Left ventricle myocardium inferior (tissue), 1 donor: ENCODE data around the gene GRIN2A. TPM values are rescaled to one million over a fixed set of nuclear protein-coding genes. Genes with fewer than 3 reads are reported as not detected.

ENCODE experiments used
- DNase-seq: peaks from one replicate; pipeline ENCODE4 v3.0.0-alpha.2; 2020
- H3K27ac ChIP-seq: fragments of 200-600 bp; replicated peaks from 2 replicates; pipeline ENCODE4 v1.8.0; 2021
- H3K27me3 ChIP-seq: fragments of 200-600 bp; 2 replicates; pipeline ENCODE4 v1.8.0; 2021; ENCODE audit warnings: low read depth
- H3K36me3 ChIP-seq: fragments of 200-600 bp; 2 replicates; pipeline ENCODE4 v1.8.0; 2021
- H3K4me1 ChIP-seq: fragments of 200-600 bp; 2 replicates; pipeline ENCODE4 v1.8.0; 2021
- H3K4me3 ChIP-seq: fragments of 200-600 bp; 2 replicates; pipeline ENCODE4 v1.8.0; 2021; ENCODE audit warnings: mild to moderate bottlenecking, moderate library complexity
- H3K9me3 ChIP-seq: fragments of 200-600 bp; replicated peaks from 2 replicates; pipeline ENCODE4 v1.8.0; 2021
- intact Hi-C: fragments of 100-400 bp; cut with micrococcal nuclease; formaldehyde crosslinking; loops from one replicate; pipeline ENCODE4 v1.11.0; 2022
- total RNA-seq: library from RNA; stranded (reverse); fragmentation: NEBNext Ultra II Directional; extraction: Animal tissue kit (Norgen Biotek cat#: 25700); gene quantifications from one replicate; pipeline ENCODE4 v1.2.1, GENCODE V29; 2021
- TF ChIP-seq, protein P1 (sequence below): fragments of 200-600 bp; IDR thresholded peaks from 2 replicates; pipeline ENCODE4 v1.8.0; 2021; ENCODE audit warnings: antibody characterized with exemption, mild to moderate bottlenecking, borderline replicate concordance
- donor health status: DM: no; HTN: yes; CAD: no; lungs with severe emphysema.

GRIN2A gene
- total RNA-seq, 1 donor from 2014 or later: 2.4 TPM

- DNase-seq: no peak
- Histone ChIP-seq H3K27ac (no peak overlapping the region), H3K9me3 (peaks cover under 1% of the 10 kb centered on the region), H3K4me3 (no peak overlapping the region), H3K4me1 (no peaks in the 10 kb centered on the region), H3K27me3 (no peaks in the 10 kb centered on the region), H3K36me3 (no peaks in the 10 kb centered on the region)
- TF ChIP-seq, protein P1, sequence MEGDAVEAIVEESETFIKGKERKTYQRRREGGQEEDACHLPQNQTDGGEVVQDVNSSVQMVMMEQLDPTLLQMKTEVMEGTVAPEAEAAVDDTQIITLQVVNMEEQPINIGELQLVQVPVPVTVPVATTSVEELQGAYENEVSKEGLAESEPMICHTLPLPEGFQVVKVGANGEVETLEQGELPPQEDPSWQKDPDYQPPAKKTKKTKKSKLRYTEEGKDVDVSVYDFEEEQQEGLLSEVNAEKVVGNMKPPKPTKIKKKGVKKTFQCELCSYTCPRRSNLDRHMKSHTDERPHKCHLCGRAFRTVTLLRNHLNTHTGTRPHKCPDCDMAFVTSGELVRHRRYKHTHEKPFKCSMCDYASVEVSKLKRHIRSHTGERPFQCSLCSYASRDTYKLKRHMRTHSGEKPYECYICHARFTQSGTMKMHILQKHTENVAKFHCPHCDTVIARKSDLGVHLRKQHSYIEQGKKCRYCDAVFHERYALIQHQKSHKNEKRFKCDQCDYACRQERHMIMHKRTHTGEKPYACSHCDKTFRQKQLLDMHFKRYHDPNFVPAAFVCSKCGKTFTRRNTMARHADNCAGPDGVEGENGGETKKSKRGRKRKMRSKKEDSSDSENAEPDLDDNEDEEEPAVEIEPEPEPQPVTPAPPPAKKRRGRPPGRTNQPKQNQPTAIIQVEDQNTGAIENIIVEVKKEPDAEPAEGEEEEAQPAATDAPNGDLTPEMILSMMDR: no peak
- intact Hi-C loops: no loop called here
Measured at GRCh38 chr16:9843424-9844018, 338.7 kb downstream of the GRIN2A start.

- H3K27ac ChIP-seq: no peak overlapping the region
- intact Hi-C loops: no loop called here
- peaks cover 4% of the 10 kb centered on the region for H3K9me3 ChIP-seq
- H3K4me1 ChIP-seq: no peaks in the 10 kb centered on the region
- H3K36me3 ChIP-seq: no peaks in the 10 kb centered on the region
- H3K27me3 ChIP-seq: no peaks in the 10 kb centered on the region
- DNase-seq: no peak
- TF ChIP-seq, protein P1: no peak
- H3K4me3 ChIP-seq: no peak overlapping the region
Measured at GRCh38 chr16:9840761-9841665, 341.2 kb downstream of the GRIN2A start.

DNA sequence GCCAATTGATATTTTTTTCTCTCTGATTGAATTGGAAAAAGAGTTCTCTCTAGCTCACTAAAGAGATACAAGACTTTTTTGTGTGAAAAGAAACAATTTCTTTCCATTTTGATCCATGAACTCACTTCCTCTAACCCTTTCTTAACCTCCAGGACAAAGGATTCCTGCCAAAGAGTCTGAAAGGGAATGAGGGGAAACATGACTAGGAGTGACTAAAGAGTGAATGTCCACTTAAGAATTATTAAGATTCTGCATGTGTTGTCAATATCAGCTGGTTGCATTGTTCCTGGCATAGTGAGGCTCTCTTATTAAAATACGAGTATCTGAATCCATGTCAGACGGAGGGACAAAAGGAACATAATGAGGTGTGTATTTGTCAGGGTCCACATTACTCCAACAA lies 344.7 kb downstream of the GRIN2A start:
- H3K27ac ChIP-seq: no peak overlapping the region
- peaks cover 8% of the 10 kb centered on the region for H3K27me3 ChIP-seq
- TF ChIP-seq, protein P1: no peak
- H3K36me3 ChIP-seq: no peaks in the 10 kb centered on the region
- no peak for DNase-seq
- H3K9me3 ChIP-seq: peaks cover 4% of the 10 kb centered on the region
- no peaks in the 10 kb centered on the region for H3K4me1 ChIP-seq
- intact Hi-C loops: no loop called here
- no peak overlapping the region for H3K4me3 ChIP-seq

DNA sequence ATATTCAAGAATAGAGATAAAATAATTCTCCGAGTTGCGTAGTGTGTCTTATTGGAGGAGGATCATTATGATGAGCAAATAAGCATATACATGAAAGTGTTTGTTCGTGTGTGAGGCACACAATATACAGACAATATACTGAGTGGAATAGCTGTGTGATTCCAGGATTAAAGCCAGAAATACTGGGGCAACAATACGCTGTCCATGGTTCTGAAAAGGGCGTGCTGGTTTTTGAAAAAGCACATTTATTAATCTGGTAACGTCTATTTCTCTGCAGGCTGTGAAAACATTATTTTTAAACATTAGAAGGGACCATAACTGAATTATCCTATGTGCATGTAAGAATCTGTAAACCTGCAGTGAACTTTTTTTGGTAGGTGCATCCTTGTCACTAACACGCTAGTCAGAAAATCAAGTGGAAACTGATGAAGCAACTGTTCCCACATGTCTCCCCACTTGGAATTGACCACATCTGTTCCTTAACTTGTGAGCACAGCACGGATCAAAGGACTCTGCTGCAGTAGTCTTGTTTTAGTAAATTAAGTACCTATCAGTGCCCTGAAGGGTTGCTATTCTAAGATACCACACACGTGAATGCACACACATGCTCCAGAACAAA lies 346.0 kb downstream of the GRIN2A start:
- H3K9me3 ChIP-seq: peaks cover 4% of the 10 kb centered on the region
- H3K4me3 ChIP-seq: no peak overlapping the region
- peaks cover 8% of the 10 kb centered on the region for H3K27me3 ChIP-seq
- intact Hi-C loops: no loop called here
- H3K27ac ChIP-seq: no peak overlapping the region
- TF ChIP-seq, protein P1: no peak
- DNase-seq: no peak
- no peaks in the 10 kb centered on the region for H3K36me3 ChIP-seq
- H3K4me1 ChIP-seq: no peaks in the 10 kb centered on the region

DNA sequence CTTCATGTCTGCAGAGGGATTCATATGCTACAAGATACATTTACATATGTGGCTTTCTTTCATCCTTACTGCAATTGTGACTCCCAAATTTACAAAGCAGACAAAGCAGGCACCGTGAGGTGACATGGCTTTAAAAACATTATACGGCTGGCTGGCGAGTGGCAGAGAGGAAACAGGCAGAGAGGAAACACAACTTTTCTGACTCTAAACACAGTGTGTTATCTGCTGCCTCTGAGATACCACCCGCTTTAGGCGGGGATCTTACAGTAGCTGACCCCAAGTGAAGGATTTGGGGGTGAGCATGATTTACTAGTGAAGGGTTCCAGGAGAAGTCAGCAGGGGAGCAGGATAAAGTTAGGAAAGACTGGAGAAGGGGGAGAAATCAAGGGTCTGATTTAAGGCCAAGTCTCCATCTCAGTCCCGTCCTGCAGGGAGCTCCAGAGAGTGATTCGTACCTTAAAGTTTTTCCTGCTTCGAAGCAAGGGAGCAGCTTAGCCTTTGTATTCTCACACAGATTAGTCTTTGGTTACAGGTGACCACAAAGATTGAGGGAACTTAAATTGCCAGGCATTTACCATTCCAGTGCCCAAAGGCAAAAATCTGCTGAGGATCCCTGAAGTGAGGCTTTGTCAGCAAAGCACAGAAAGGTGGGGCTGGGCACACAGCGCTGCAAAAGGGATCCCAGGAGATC lies 355.0 kb downstream of the GRIN2A start:
- TF ChIP-seq, protein P1: no peak
- intact Hi-C loops: no loop called here

More for the DNA sequence above, 355.0 kb downstream of the GRIN2A start:
- Histone ChIP-seq H3K9me3 (no peaks in the 10 kb centered on the region), H3K4me3 (no peak overlapping the region), H3K27ac (no peak overlapping the region), H3K4me1 (no peaks in the 10 kb centered on the region), H3K36me3 (no peaks in the 10 kb centered on the region), H3K27me3 (peaks cover 21% of the 10 kb centered on the region)
- no peak for DNase-seq
